Measurements from ENCODE around the gene TRAF3IP1. TPM values are rescaled to one million over a fixed set of nuclear protein-coding genes. Genes with fewer than 3 reads are reported as not detected.

Gene TRAF3IP1
- total RNA-seq, 1 donor from 2014 or later, result 11.2 TPM

DNA sequence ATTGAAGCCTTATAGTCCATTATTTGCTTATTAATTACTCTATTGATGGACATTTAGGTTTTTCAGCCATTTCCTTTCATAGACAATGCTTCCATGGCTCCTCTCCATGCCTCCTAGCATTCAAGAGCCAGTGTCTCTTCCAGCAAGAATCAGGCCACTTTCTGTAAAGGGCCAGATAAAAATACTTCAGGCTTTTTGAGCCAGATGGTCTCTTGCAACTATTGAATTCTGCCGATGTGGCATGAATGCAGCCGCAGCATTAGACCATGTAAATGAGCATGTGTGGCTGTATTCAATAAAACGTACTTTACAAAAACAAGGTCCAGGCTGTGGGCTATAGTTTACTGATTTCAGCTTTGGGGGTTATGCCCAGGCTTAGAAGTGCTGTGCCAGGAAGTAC lies 38.5 kb downstream of the TRAF3IP1 start:
- H3K27me3 Mint-ChIP-seq (ENCODE audit: insufficient read depth, low read depth), result peaks cover 2% of the 10 kb centered on the region
- peaks cover 29% of the 10 kb centered on the region for H3K36me3 Mint-ChIP-seq
- Histone ChIP-seq H3K27me3 (no peaks in the 10 kb centered on the region), H3K4me3 (no peak overlapping the region), H4K20me1 (ENCODE audit: low read depth) (no peaks in the 10 kb centered on the region), H3K79me2 (ENCODE audit: low read depth) (no peaks in the 10 kb centered on the region), H3F3A (ENCODE audit: low read depth) (peaks cover 5% of the 10 kb centered on the region), H3K4me2 (no peak overlapping the region), H3K4me1 (no peaks in the 10 kb centered on the region), H3K36me3 (no peaks in the 10 kb centered on the region), H3K27ac (no peak overlapping the region), H3K9ac (no peak overlapping the region), H3K9me3 (ENCODE audit: low read depth) (no peaks in the 10 kb centered on the region), H2AFZ (replicated peaks) (no peak overlapping the region)
- H3K4me3 Mint-ChIP-seq, result no peak overlapping the region
- TF ChIP-seq EZH2 (IDR thresholded peaks at IDR 0.05), result no peak
- no peak for TF ChIP-seq EZH2phosphoT487 (IDR thresholded peaks at IDR 0.05)
- TF ChIP-seq, protein P1, sequence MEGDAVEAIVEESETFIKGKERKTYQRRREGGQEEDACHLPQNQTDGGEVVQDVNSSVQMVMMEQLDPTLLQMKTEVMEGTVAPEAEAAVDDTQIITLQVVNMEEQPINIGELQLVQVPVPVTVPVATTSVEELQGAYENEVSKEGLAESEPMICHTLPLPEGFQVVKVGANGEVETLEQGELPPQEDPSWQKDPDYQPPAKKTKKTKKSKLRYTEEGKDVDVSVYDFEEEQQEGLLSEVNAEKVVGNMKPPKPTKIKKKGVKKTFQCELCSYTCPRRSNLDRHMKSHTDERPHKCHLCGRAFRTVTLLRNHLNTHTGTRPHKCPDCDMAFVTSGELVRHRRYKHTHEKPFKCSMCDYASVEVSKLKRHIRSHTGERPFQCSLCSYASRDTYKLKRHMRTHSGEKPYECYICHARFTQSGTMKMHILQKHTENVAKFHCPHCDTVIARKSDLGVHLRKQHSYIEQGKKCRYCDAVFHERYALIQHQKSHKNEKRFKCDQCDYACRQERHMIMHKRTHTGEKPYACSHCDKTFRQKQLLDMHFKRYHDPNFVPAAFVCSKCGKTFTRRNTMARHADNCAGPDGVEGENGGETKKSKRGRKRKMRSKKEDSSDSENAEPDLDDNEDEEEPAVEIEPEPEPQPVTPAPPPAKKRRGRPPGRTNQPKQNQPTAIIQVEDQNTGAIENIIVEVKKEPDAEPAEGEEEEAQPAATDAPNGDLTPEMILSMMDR (IDR thresholded peaks at IDR 0.05), result no peak
- peaks cover 4% of the 10 kb centered on the region for H3K4me1 Mint-ChIP-seq
- H3K27ac Mint-ChIP-seq, result no peak overlapping the region
- no peak for DNase-seq (ENCODE audit: low spot score)
- H3K9me3 Mint-ChIP-seq, result peaks cover 4% of the 10 kb centered on the region

DNA sequence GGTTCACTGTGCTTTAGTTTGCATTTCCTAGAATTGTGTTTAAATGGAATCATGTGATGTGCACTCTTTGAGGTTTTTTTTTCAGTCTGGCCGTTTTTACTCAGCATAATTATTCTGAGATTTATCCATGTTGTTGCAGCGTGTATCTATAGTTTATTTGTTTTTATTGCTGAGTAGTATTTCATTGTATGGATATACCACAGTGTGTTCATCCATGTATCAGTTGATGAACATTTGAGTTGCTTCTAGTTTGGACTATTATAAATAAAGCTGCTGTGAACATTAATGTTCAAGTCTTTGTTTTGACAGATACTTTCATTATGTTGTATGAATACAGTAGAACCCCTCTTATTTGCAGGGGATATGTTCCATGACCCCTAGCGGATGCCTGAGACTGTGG lies 39.1 kb downstream of the TRAF3IP1 start:
- H4K20me1 ChIP-seq (ENCODE audit: low read depth), result no peaks in the 10 kb centered on the region
- Mint-ChIP-seq H3K27me3 (ENCODE audit: insufficient read depth, low read depth) (peaks cover 2% of the 10 kb centered on the region), H3K4me3 (no peak overlapping the region), H3K36me3 (peaks cover 29% of the 10 kb centered on the region), H3K27ac (no peak overlapping the region), H3K9me3 (peaks cover 4% of the 10 kb centered on the region), H3K4me1 (peaks cover 4% of the 10 kb centered on the region)
- no peak overlapping the region for H3K27ac ChIP-seq
- H3K27me3 ChIP-seq, result no peaks in the 10 kb centered on the region
- H3K4me3 ChIP-seq, result no peak overlapping the region
- H3K4me2 ChIP-seq, result no peak overlapping the region
- H3K4me1 ChIP-seq, result no peaks in the 10 kb centered on the region
- DNase-seq (ENCODE audit: low spot score), result no peak
- H3K36me3 ChIP-seq, result no peaks in the 10 kb centered on the region
- H3K79me2 ChIP-seq (ENCODE audit: low read depth), result no peaks in the 10 kb centered on the region
- peaks cover 5% of the 10 kb centered on the region for H3F3A ChIP-seq (ENCODE audit: low read depth)
- TF ChIP-seq EZH2phosphoT487 (IDR thresholded peaks at IDR 0.05) (no peak), EZH2 (IDR thresholded peaks at IDR 0.05) (no peak)
- TF ChIP-seq, protein P1 (IDR thresholded peaks at IDR 0.05), result no peak
- no peaks in the 10 kb centered on the region for H3K9me3 ChIP-seq (ENCODE audit: low read depth)
- no peak overlapping the region for H2AFZ ChIP-seq (replicated peaks)
- no peak overlapping the region for H3K9ac ChIP-seq

DNA sequence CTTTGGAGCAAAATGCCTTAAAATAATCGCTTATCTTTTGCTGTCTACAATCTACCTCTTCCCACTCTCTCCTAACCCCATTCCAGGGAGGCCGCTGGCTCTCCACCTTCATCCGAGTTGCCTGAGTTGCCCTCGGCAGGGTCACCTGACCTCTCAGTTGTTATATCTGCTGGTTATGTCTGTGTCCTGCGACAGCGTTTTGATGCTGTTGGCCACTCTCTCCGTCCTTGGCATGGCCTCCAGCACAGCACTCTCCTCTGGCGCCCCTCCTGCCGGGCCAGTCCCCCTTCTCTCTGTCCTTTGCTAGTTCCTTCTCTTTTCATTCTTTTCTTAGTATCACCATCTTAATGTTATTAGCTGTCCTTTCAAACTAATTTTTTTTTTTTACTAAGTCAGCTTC lies 41.6 kb downstream of the TRAF3IP1 start:
- H3K27ac Mint-ChIP-seq, result no peak overlapping the region
- H3K4me3 Mint-ChIP-seq, result no peak overlapping the region
- H3K4me1 ChIP-seq, result no peaks in the 10 kb centered on the region
- H2AFZ ChIP-seq (replicated peaks), result no peak overlapping the region
- H3K36me3 ChIP-seq, result no peaks in the 10 kb centered on the region
- H3K27ac ChIP-seq, result no peak overlapping the region
- H3K9ac ChIP-seq, result no peak overlapping the region
- no peak overlapping the region for H3K4me3 ChIP-seq
- peaks cover 4% of the 10 kb centered on the region for H3K4me1 Mint-ChIP-seq
- H3K9me3 Mint-ChIP-seq, result peaks cover 4% of the 10 kb centered on the region
- H3K9me3 ChIP-seq (ENCODE audit: low read depth), result no peaks in the 10 kb centered on the region
- H3F3A ChIP-seq (ENCODE audit: low read depth), result peaks cover 5% of the 10 kb centered on the region
- H3K4me2 ChIP-seq, result no peak overlapping the region
- H3K36me3 Mint-ChIP-seq, result peaks cover 27% of the 10 kb centered on the region
- H4K20me1 ChIP-seq (ENCODE audit: low read depth), result no peaks in the 10 kb centered on the region
- no peaks in the 10 kb centered on the region for H3K79me2 ChIP-seq (ENCODE audit: low read depth)
- no peak for DNase-seq (ENCODE audit: low spot score)
- TF ChIP-seq EZH2phosphoT487 (IDR thresholded peaks at IDR 0.05), result no peak
- no peak for TF ChIP-seq EZH2 (IDR thresholded peaks at IDR 0.05)
- TF ChIP-seq, protein P1 (IDR thresholded peaks at IDR 0.05), result no peak
- peaks cover 2% of the 10 kb centered on the region for H3K27me3 Mint-ChIP-seq (ENCODE audit: insufficient read depth, low read depth)
- no peaks in the 10 kb centered on the region for H3K27me3 ChIP-seq
